ENCODE measurements around the gene BAAT.
A peak's percentile ranks its signal among the peaks of the same experiment; 100 is the strongest.

The BAAT gene

DNA sequence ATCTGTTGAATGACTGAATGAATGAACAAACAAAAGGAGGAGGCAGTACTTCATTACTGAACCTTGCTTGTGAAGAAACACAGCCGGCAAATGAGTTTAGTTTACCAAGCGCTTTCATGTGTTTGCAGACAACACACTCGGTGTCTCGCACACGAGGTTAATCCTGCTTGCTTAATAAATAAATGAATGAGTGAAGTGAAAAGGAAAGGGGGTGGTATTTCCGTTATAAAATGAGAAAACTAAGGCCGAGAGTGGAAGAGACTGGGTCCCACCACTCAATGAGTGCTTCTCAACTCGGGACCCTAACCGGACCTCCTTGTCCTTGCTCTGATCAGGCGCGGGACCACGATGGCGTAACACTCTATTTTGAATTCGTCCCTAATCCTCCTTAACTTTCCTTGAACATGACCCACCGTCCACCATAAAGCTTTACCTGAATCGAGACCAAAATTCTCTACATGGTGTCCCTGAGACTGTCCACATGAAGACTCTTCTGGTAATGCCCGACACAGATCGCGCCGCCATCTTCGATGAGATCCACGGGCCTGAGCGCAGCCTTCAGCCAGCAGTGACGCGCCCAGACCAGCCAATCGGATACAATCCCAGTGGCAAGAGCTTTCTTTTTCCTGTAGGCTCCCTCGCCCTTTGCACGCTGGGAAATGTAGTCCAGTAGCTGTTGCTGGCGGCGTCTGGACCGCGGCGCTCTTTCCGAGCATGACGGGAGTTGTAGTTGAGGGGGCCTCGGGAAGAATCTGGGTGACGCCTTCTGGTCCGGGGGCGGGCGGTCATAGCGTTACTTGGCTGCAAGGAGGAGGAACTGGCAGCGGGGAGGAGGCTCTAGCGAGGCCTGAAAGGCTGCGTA, 13.5 kb upstream of the BAAT start, which contains the start of the genes MRPL50 and ZNF189:
MRPL50 (minus strand) TSS at position 551 of the 862 bp plus-strand sequence; CDS start at position 525, 26 bp downstream.
ZNF189 (plus strand) TSS at position 784 of the 862 bp plus-strand sequence. CDS start 306 bp downstream, outside the sequence.
- peak; percentile 100 for DNase-seq (ENCODE audit: low spot score)

DNA sequence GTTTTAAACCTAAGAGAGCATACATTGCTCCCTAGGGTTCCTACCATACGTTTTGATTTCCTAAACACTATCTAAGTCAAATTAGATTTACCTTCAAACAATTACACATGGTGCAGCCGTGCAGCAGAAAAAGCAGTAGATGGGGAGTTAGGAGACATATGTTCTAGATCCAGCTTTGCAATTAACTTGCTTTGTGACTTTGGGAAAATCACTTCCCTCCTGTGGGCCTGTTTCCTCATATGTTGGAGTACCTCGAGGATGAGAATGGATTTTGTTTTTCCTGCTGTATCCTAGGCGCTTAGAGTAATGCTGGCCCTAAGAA, 12.9 kb upstream of the BAAT start:
- DNase-seq (ENCODE audit: low spot score), result no peak

DNA sequence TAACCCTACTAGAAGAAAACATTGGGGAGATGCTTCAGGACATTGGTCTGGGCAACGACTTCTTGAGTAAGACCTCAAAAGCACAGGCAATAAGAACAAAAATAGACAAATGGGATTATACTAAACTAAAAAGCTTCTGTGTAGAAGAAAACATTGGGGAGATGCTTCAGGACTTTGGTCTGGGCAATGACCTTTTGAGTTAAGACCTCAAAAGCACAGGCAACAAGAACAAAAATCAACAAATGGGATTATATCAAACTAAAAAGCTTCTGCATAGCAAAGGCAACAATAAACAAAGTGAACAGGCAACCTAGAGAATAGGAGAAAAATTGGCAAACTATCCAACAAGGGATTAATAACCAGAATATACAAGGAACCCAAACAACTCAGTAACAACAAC, 9.9 kb upstream of the BAAT start:
- no peak for DNase-seq (ENCODE audit: low spot score)

DNA sequence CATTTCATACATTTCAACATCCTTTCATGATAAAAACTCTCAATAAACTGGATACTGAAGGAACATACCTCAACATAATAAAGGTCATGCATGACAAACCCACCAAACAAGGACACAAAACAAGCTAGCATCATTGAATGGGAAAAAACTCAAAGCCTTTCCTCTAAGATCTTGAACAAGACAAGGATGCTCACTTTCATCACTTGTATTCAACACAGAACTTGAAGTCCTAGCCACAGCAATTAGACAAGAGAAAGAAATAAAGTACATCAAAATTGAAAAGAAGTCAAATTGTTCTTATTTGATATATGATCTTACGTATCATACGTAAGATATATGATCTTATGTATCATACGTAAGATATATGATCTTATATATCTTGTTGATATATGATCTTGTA, 8.3 kb upstream of the BAAT start:
- DNase-seq (ENCODE audit: low spot score), result no peak

DNA sequence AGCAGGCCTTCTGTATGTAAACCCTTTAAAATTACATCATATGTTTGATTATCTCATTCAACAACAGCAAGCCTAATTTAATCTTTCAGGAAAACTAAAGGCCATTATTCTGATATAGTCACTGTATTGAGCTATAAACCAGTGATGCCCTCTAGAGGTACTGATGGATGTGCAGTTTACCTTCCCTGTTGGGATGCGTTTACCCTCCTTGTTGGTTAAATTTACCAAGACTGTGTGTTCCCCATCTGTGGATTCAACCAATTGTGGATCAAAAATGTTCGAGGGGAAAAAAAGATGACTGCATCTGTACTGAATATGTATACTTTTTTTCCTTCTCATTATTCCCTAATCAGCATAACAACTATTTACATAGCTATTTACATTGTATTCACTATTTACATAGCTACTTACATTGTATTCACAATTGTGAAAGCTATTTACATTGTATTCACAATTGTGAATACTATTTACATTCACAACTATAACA, 3.7 kb upstream of the BAAT start:
- DNase-seq (ENCODE audit: low spot score), result peak; percentile 48

DNA sequence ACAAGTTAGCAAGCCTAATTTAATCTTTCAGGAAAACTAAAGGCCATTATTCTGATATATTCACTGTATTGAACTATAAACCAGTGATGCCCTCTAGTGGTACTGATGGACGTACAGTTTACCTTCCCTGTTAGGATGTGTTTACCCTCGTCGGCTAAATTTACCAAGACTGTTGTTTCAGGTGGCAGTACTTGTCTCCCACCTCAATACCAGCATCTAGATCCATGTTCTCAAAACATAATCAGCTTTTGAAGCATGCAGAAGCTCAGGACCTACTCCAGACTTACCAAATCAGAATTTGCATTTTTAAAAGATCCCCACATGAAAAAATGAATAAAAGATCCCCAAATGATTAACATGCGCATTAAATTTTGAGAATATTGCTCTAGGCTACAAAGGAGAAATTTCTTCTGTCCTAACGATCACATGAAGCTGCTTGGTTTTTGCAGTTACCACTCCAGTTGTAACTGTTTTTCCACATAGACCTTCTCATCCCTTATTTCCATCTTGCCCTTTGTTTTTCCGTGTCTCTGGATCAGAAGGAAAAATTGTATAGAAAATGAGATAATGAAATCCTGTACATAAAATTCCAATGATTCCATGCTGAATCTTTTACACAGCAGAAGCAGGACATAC, 3.2 kb upstream of the BAAT start:
- DNase-seq (ENCODE audit: low spot score), result peak; percentile 73

DNA sequence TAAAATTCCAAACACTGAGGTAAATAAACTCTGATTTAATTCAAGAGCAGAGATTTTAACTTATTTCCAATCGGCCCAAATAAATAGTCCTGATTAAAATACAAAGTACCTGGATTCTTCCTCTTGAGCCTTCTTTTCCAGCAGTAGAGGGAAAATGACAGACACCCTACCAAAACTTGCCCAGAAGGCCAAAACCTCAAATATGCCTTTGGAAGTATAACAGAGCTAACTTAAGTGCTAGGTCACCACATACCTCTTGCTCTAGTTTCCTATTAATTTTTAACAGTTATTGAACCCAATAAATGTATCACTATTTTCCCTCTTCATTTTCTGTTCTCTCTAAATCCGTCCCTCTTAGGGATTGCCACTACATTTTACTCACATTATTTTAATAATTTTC, 1.4 kb downstream of the BAAT start:
- DNase-seq (ENCODE audit: low spot score), result no peak

DNA sequence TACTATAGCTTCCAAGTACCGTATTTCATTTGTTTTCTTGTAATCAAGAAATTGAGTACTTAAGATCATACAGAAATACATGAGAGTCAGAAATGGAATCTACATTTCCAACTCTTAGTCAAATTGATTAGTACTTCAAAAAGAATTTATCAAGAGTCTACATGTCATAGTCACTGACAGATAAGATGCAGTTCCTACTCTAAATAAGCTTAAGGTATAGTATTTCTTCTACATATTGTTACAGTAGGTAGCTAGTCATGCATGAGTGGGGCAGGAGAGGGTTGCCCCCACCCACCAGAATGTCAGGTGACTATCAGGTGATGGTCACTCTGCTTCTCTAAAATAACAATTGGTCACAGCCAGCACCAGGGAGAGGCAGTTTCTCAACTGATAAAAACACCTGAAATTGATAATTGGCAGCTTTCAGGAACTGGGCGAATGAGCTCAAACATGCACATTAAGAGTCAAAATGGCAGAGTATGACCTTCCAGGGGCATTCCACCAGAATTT, 2.9 kb downstream of the BAAT start:
- DNase-seq (ENCODE audit: low spot score), result no peak

DNA sequence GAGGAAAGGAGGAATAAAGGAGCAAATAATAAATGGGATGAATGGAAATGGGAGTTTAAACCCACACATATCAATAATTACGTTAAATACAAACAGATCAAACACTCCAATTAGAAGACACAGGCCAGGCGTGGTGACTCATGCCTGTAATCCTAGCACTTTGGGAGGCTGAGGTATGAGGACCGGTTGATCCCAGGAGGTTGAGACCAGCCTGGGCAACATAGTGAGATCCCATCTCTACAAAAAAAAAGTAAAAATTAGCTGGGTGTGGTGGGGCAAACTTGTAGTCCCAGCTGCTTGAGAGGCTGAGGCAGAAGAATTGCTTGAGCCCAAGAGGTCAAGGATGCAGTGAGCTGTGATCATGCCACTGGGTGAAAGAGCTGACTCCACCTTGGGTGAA, 3.7 kb downstream of the BAAT start:
- no peak for DNase-seq (ENCODE audit: low spot score)

DNA sequence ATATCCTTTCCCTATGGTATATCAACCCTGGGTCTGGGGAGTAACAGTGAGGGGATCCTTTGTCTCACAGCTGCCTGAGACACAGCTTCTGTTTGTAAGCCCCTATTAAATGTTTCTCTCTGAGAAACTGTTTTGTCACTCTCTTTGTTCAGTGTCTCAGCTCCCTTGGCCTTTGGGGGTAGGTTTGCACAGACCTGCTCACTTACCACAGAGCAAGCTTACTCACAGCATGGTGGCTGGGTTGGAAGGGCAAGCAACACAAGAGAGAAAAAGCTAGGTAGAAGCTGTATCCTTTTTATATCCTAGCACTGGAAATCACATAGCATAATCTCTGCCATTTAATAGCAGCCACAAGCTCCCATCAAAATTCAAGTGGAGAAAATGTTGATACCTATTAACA, 4.5 kb downstream of the BAAT start:
- DNase-seq (ENCODE audit: low spot score), result no peak

DNA sequence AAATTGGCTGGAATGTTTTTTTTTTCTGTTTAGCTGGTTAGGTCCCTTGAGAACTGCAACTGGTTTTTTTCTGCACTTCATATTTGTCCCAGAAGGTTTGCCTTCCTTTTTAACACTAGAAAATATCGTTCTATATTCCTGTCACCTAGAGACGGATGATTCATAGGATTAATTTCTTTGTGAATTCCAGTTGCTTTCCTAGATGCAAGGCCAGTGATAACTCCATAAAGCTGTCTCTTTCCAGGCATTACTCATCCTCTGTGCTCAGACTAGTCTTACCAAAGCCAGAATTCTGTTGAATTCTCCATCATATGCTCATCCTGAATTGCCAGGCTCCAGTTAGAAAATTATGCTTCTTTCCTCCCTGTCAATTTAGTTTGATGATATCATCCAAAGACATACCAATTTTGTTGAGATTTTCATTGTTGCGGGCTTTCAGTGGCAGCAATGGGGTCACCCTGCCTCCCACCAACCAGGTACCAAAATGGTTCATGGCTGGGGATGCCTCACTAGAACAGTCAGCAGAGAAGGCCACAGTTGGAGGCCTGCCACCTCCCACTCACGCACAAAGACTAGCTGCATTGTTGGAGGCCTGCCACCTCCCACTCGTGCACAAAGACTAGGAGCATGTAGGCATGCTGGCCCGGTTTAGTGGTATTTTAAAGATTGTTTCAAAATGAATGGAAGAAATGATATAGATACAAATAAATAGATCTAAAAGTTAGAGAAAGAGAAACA, 8.5 kb downstream of the BAAT start:
- no peak for DNase-seq (ENCODE audit: low spot score)

DNA sequence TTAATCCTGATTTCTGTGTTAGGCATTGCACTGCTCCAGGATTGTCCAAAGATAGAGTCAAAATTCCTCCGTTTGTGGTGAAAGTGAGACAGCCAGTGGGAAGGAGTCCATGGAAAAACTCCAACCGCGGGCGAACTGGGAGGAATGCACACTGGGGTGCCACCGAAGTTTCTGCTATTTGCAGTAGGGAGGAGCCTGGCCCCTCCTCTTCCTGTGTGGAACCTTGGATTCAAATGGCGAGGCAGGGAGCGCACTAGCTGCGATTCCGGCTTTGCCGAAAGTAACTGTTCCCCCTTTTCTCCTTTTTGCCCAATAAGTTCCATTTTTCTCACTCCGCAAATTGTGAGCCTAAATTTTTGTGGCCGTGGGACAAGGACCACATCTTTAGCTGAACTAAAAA, 9.3 kb downstream of the BAAT start:
- no peak for DNase-seq (ENCODE audit: low spot score)

DNA sequence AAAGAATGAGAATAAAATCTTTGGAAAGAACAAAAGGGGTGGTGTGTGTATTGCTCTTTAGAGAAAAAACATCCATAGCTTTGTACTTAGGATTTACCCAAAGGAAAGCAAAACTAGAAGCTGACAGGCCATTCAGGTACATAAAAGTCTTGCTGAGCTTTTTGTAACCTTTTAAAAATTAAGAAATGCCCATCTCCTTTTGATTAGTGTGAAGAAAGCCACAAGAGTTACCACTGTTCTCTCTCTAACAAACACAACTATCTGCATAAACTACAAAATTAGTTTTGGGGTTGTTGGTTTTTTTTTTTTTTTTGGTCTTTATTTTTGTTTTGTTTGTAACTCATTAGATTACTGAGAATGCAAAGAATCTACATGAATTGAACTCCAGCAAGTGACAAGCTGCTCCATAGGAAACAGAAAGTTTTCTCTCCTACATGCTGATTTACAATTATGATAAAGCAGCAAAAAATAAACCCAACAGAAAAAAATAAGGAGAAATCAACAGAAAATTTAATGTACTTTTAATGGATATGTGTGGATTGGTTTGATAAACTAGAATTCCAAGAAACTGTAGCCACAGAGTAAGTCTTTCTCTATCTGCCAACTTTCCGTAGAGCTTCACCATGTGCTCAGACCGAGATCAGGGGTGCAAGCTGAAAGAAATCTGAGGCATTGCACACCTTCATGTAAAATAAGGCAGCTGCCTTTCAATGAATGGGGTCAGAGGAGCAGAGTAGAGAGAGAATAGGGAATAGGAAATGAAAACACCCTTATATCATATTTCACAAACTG, 12.3 kb downstream of the BAAT start:
- DNase-seq (ENCODE audit: low spot score), result no peak

DNA sequence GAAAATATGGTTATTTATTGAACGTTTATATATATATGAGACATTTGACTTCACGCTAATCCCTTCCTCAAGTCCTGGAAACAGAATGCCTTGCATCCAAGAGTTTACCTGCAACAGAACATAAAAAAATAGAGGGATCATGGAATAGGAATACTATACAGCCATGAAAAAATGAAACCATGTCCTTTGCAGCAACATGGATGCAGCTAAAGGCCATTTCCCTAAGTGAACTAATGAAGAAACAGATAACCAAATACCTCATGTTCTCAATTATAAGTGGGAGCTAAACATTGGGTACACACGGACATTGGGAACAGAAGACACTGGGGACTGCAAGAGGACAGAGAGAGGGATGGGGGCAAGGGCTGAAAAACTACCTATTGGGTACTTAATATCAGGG, 13.0 kb downstream of the BAAT start:
- no peak for DNase-seq (ENCODE audit: low spot score)

DNA sequence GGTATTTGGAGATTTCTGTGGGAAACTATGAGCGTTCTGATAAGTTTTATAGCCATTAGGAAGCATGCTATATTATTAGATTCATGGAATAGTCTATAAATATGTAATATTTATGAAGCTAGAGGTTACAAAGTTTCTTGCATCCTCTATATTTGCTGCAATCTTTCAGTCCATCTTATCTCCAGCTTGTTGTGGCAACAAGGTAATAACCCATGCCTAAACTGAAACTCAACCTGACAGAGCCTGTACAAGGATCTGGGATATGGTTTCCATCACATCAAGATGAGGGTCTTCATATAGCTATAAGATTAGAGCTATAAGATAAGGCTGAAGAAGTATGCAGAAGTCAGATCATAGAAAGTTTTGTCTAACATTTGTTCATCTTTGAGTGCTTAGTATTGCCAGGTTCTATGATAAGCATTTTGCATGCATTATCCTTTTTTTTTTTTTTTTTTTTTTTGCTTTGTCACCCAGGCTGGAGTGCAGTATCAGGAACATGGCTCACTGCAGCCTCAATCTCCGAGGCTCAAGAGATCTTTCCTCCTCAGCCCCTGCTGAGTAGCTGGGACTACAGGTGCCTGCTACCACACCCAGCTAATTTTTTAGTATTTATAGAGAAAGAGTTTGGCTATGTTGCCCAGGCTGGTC, 14.8 kb downstream of the BAAT start:
- DNase-seq (ENCODE audit: low spot score), result no peak

DNA sequence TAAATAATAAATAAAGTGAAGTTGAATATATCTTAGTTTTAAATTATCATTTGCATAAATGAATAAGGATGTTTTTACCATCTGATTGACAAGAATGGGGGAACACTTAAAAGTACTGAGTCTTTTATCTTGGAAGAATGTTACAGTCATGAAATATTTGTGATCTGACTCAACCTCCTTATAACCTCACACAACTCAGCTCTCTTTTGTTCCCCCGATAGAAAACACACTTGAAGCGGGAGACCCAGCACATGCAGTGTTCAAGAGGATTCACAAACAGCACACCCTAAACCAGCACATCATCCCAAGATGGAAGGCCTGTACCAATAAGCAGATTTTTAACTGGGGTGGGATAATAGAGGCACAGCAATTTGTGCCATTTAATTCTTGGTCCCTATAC, 15.5 kb downstream of the BAAT start:
- no peak for DNase-seq (ENCODE audit: low spot score)

DNA sequence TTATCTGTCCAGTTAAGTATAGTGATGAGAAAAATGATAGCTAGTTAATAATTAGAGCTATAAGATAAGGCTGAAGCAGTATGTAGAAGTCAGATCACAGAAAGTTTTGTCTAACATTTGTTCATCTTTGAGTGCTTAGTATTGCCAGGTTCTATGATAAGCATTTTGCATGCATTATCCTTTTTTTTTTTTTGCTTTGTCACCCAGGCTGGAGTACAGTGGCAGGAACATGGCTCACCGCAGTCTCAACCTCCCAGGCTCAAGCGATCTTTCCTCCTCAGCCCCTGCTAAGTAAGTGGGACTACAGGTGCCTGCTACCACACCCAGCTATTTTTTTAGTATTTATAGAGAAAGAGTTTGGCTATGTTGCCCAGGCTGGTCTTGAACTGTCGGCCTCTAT, 17.5 kb downstream of the BAAT start:
- no peak for DNase-seq (ENCODE audit: low spot score)

DNA sequence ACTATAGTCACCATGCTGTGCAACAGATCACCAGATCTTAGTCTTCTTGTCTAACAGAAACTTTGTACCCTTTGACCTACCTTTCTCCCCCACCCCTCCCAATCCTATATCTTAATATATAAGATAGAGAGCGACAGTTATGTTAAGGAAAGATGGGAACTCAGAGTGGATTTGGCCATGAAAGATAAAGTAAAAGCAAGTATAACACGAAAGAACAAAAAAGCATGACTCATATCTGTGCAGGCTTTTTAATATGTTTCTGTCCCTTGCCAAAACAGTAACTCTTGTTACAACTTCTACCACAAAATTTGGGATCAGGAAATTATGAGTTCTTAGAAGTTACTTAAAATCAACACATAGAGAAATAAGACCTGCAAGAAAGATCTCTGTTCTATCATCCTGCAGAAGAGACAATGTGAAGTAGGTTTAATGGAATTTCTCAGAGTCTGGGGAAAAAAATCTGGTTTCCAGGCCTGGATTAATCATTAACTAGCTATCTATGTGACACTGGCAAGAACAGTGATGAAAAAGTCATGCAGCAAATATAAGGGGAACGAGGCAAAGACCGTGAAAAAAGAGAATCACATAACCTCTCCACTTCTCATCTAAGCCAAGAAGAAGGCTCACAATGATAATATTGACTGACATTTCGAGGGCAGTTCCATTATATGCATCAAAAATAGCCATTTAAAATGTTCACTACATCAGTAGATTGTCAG, 18.6 kb downstream of the BAAT start:
- no peak for DNase-seq (ENCODE audit: low spot score)

DNA sequence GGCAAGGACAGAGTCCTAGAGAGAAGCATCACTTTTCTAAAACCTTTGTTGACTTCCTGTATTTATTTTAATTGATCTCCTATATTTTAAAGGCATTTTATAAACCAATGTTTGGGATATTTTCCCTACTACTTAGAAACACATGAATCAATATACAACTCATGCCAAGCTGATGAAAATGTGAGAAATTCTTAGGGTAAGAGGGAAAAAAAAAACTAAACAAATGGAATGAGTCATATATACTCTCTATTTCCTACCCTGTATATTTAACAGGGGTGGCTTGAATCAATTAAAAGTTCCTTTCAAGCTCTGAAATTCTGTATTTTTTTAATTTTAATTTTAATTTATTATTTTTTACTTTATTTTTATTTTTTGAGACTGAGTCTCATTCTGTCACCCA, 19.6 kb downstream of the BAAT start:
- no peak for DNase-seq (ENCODE audit: low spot score)

DNA sequence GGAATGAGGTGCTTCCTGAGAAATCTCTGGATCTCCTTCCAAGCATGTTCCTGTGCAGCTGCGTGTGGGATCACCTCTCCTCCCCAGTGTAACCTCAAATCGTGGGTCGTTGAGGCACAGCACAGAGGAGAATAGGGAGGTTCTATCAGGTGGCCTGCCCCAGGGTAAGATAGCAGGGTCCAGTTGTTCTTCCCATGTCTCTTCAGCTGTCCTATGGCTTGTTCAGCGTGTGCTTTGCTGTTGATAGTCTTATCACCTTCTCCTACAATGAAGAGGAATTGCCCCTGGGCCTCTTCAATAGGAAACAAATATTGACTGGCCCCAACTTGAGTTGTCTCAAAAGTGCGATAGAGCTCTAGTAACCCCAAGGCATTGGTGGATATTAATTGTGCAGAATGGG, 22.4 kb downstream of the BAAT start:
- DNase-seq (ENCODE audit: low spot score), result no peak

DNA sequence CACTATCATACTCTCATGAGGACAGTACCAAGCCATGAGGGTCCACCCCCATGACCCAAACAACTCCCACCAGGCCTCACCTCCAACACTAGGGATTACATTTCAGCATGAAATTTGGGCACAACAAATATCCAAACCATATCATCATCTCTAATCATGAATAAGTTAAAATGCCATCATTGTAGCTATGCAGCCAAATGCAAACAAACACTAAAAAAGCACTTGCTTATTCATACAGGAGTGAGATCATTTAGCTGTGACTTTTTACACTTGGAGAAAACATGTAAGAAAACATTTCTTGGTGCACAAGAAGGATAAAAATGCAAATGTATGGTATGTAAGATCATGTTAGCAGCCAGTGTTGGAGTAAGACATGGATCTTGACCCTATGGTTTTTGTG, 24.2 kb downstream of the BAAT start:
- no peak for DNase-seq (ENCODE audit: low spot score)
